GM12878 (cell line): ENCODE results near the gene HMGB1. TPM values are rescaled to one million over a fixed set of nuclear protein-coding genes. Genes with fewer than 3 reads are reported as not detected.

Experiments
- ASH2L ChIP-seq: fragments of 300-600, 200-600 bp; sonication (generic); IDR thresholded peaks from 2 replicates; pipeline ENCODE4 v1.6.1; 2017; ENCODE audit warnings: low read depth, mild to moderate bottlenecking, borderline replicate concordance
- ATF7 ChIP-seq: fragments of 450-650 bp; IDR thresholded peaks from 2 replicates; pipeline ENCODE4 v1.6.1; 2016; ENCODE audit warnings: low read depth, mild to moderate bottlenecking
- BHLHE40 ChIP-seq, 2 experiments: fragments of 450-650 bp in 1 of 2; IDR thresholded peaks; 2 replicates each; pipeline ENCODE4 v1.6.1; 2011 to 2017; ENCODE audit warnings: low read depth in 2 of 2, borderline replicate concordance in 1 of 2, improper control_type of control experiment in 1 of 2, low read length in 1 of 2, mild to moderate bottlenecking in 1 of 2
- EGR1 ChIP-seq, 2 experiments: IDR thresholded peaks; 1 replicate in 1 of 2; 2 replicates in 1 of 2; pipeline ENCODE4 v1.6.1; 2011 to 2012; ENCODE audit warnings: low read depth in 2 of 2, low read length in 2 of 2, borderline replicate concordance in 1 of 2, mild to moderate bottlenecking in 1 of 2, moderate library complexity in 1 of 2
- GABPA ChIP-seq: IDR thresholded peaks from 2 replicates; pipeline ENCODE4 v1.6.1; 2014; ENCODE audit warnings: antibody characterized with exemption, low read depth, mild to moderate bottlenecking, inconsistent platforms
- LARP7 ChIP-seq: fragments of 450-650 bp; IDR thresholded peaks from 2 replicates; pipeline ENCODE4 v1.6.1; 2017; ENCODE audit warnings: mild to moderate bottlenecking
- MXI1 ChIP-seq: fragments of 150-350 bp; IDR thresholded peaks from 2 replicates; pipeline ENCODE4 v1.6.1; 2011; ENCODE audit warnings: low read depth, mild to moderate bottlenecking, inconsistent platforms, low read length, improper control_type of control experiment
- MYC ChIP-seq: IDR thresholded peaks from 2 replicates; pipeline ENCODE4 v1.6.1; 2011; ENCODE audit warnings: mild to moderate bottlenecking, low read length, moderate library complexity, inconsistent platforms; ENCODE audit not compliant: insufficient read depth, insufficient replicate concordance, insufficient read length, severe bottlenecking
- PML ChIP-seq: IDR thresholded peaks from 2 replicates; pipeline ENCODE4 v1.6.1; 2012; ENCODE audit warnings: low read length, inconsistent platforms
- POLR2A ChIP-seq: IDR thresholded peaks from 2 replicates; pipeline ENCODE4 v1.6.1; 2011; ENCODE audit warnings: low read depth, mild to moderate bottlenecking, low read length
- POLR2AphosphoS2 ChIP-seq: IDR thresholded peaks from 2 replicates; pipeline ENCODE4 v1.6.1; 2011; ENCODE audit warnings: low read depth, mild to moderate bottlenecking, low read length, improper control_type of control experiment, moderate library complexity
- TCF12 ChIP-seq: IDR thresholded peaks from 2 replicates; pipeline ENCODE4 v1.6.1; 2011; ENCODE audit warnings: low read depth, mild to moderate bottlenecking, low read length
- YY1 ChIP-seq: IDR thresholded peaks from 2 replicates; pipeline ENCODE4 v1.6.1; 2011; ENCODE audit warnings: low read depth, mild to moderate bottlenecking, low read length
- ZNF274 ChIP-seq: IDR thresholded peaks from one replicate; pipeline ENCODE4 v1.8.0; 2011; ENCODE audit not compliant: insufficient read length, insufficient read depth
- ZSCAN29 ChIP-seq: fragments of 450-650 bp; IDR thresholded peaks from 2 replicates; pipeline ENCODE4 v1.6.1; 2017; ENCODE audit warnings: mild to moderate bottlenecking, moderate library complexity
- polyA plus RNA-seq, 11 experiments: library from polyadenylated mRNA; depleted of rRNA in 4 of 11; unstranded in 6 of 11; stranded (reverse) in 5 of 11; fragments of >200 nt; fragmentation: Nextera tagmentation in 4 of 11; fragmentation: Illumina TruSeq in 1 of 11; extraction: Ambion mirVana in 4 of 11; extraction: Trizol in 1 of 11; gene quantifications; 1 replicate in 1 of 11; 2 replicates in 10 of 11; pipeline versions ENCODE4 v1.2.1 to v1.2.3, GENCODE V29; 2011 to 2016; ENCODE audit warnings: inconsistent platforms in 2 of 11, missing spikeins in 2 of 11, low read depth in 1 of 11
- total RNA-seq, 4 experiments: library from RNA; depleted of rRNA in 3 of 4; stranded (reverse); fragments of >200 nt in 3 of 4; fragmentation: Illumina TruSeq in 1 of 4; extraction: Trizol in 1 of 4; gene quantifications; 2 replicates each; pipeline versions ENCODE4 v1.2.1 to v1.2.3, GENCODE V29; 2013 to 2021
- TF ChIP-seq, protein P1 (sequence below): IDR thresholded peaks from 2 replicates; pipeline ENCODE4 v1.6.1; 2011; ENCODE audit warnings: low read depth, mild to moderate bottlenecking, low read length, moderate library complexity, borderline replicate concordance; ENCODE audit errors: extremely low read depth
- TF ChIP-seq, protein P2 (sequence below): fragments of 450-650 bp; IDR thresholded peaks from 2 replicates; pipeline ENCODE4 v1.6.1; 2017; ENCODE audit warnings: mild to moderate bottlenecking, moderate library complexity
- TF ChIP-seq, protein P3 (sequence below): fragments of 450-650 bp; conservative IDR thresholded peaks from 2 replicates; pipeline ENCODE4 v1.6.1; 2017; ENCODE audit warnings: mild to moderate bottlenecking, moderate library complexity
- TF ChIP-seq, protein P4 (sequence below): fragments of 450-650 bp; IDR thresholded peaks from 2 replicates; pipeline ENCODE4 v1.6.1; 2017; ENCODE audit warnings: low read depth, mild to moderate bottlenecking, moderate library complexity
- TF ChIP-seq, protein P5 (sequence below): IDR thresholded peaks from 2 replicates; pipeline ENCODE4 v1.6.1; 2012; ENCODE audit warnings: low read length, inconsistent platforms

Gene HMGB1
- total and polyA plus RNA-seq, 10 of the 15 experiments (the other 5 are each of a cell fraction or from before 2014, with no cell fraction given): 365 to 2,529 (median 1,396) TPM

DNA sequence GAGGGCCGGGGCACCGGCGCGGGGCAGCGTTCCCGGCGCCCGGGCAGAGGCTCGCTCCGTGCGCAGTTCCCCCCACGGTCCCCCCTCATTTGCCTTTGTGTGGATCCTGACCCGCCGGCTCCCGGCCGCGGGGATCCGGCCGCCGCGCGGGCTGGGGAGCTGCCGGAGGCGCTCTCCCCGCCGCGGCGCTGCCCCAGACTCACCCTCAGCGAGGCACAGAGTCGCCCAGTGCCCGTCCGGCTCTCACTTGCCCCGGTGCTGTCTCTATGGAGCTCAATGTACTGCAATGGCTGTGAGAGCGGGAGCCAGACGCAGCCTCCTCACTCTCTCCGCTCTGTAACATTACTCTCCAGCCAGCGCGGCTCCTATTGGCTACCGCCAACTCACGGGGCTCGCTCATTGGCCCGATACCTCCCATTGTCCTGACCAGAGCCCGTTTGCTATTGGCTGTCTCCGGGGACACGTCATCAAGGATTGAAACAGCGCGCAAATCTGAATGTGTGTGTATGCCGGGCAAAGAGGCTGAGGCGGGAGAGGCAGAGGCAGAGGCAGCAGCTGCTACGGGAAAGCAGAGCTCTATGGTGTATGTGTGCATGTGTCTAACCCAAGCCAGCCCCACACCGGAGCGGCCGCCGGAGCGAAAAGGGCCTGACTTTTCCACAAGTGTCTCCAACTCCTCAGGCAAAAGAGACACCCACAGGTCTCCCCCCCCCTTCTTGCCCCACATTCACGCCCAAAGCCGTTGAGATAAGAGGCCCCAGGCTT, at the start of gene HMGB1 (continued):
- TF ChIP-seq, protein P1, sequence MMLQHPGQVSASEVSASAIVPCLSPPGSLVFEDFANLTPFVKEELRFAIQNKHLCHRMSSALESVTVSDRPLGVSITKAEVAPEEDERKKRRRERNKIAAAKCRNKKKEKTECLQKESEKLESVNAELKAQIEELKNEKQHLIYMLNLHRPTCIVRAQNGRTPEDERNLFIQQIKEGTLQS: no peak
- TF ChIP-seq, protein P2, sequence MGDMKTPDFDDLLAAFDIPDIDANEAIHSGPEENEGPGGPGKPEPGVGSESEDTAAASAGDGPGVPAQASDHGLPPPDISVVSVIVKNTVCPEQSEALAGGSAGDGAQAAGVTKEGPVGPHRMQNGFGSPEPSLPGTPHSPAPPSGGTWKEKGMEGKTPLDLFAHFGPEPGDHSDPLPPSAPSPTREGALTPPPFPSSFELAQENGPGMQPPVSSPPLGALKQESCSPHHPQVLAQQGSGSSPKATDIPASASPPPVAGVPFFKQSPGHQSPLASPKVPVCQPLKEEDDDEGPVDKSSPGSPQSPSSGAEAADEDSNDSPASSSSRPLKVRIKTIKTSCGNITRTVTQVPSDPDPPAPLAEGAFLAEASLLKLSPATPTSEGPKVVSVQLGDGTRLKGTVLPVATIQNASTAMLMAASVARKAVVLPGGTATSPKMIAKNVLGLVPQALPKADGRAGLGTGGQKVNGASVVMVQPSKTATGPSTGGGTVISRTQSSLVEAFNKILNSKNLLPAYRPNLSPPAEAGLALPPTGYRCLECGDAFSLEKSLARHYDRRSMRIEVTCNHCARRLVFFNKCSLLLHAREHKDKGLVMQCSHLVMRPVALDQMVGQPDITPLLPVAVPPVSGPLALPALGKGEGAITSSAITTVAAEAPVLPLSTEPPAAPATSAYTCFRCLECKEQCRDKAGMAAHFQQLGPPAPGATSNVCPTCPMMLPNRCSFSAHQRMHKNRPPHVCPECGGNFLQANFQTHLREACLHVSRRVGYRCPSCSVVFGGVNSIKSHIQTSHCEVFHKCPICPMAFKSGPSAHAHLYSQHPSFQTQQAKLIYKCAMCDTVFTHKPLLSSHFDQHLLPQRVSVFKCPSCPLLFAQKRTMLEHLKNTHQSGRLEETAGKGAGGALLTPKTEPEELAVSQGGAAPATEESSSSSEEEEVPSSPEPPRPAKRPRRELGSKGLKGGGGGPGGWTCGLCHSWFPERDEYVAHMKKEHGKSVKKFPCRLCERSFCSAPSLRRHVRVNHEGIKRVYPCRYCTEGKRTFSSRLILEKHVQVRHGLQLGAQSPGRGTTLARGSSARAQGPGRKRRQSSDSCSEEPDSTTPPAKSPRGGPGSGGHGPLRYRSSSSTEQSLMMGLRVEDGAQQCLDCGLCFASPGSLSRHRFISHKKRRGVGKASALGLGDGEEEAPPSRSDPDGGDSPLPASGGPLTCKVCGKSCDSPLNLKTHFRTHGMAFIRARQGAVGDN: peak; percentile 51
- TF ChIP-seq ATF7 (peak; percentile 74), YY1 (peak; percentile 87), GABPA (no peak), MYC (no peak), TCF12 (0 out of 2 replicates have a peak, but pooled peaks have one; percentile 54), POLR2AphosphoS2 (peak; percentile 78), MXI1 (peak; percentile 98), ASH2L (peak; percentile 83; the same call in 1 of the 2 replicates), EGR1 (IDR thresholded peaks at IDR 0.05; ENCODE audit: borderline replicate concordance in 1 of 2, low read depth in 2 of 2, low read length in 2 of 2) (no peak), BHLHE40 (IDR thresholded peaks at IDR 0.05; ENCODE audit: borderline replicate concordance in 1 of 2, low read depth in 2 of 2, low read length in 1 of 2) (peak in 1 of 2 experiments; percentile 10; a peak in 1 of 4 replicates), PML (peak; percentile 83; the same call in 1 of the 2 replicates), ZSCAN29 (no peak), POLR2A (peak; percentile 96), LARP7 (peak; percentile 90), ZNF274 (no peak)
- TF ChIP-seq, protein P3, sequence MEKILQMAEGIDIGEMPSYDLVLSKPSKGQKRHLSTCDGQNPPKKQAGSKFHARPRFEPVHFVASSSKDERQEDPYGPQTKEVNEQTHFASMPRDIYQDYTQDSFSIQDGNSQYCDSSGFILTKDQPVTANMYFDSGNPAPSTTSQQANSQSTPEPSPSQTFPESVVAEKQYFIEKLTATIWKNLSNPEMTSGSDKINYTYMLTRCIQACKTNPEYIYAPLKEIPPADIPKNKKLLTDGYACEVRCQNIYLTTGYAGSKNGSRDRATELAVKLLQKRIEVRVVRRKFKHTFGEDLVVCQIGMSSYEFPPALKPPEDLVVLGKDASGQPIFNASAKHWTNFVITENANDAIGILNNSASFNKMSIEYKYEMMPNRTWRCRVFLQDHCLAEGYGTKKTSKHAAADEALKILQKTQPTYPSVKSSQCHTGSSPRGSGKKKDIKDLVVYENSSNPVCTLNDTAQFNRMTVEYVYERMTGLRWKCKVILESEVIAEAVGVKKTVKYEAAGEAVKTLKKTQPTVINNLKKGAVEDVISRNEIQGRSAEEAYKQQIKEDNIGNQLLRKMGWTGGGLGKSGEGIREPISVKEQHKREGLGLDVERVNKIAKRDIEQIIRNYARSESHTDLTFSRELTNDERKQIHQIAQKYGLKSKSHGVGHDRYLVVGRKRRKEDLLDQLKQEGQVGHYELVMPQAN: peak; percentile 99
- TF ChIP-seq, protein P4, sequence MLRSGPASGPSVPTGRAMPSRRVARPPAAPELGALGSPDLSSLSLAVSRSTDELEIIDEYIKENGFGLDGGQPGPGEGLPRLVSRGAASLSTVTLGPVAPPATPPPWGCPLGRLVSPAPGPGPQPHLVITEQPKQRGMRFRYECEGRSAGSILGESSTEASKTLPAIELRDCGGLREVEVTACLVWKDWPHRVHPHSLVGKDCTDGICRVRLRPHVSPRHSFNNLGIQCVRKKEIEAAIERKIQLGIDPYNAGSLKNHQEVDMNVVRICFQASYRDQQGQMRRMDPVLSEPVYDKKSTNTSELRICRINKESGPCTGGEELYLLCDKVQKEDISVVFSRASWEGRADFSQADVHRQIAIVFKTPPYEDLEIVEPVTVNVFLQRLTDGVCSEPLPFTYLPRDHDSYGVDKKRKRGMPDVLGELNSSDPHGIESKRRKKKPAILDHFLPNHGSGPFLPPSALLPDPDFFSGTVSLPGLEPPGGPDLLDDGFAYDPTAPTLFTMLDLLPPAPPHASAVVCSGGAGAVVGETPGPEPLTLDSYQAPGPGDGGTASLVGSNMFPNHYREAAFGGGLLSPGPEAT: peak; percentile 57; the same call in 1 of the 2 replicates
- TF ChIP-seq, protein P5, sequence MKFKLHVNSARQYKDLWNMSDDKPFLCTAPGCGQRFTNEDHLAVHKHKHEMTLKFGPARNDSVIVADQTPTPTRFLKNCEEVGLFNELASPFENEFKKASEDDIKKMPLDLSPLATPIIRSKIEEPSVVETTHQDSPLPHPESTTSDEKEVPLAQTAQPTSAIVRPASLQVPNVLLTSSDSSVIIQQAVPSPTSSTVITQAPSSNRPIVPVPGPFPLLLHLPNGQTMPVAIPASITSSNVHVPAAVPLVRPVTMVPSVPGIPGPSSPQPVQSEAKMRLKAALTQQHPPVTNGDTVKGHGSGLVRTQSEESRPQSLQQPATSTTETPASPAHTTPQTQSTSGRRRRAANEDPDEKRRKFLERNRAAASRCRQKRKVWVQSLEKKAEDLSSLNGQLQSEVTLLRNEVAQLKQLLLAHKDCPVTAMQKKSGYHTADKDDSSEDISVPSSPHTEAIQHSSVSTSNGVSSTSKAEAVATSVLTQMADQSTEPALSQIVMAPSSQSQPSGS: no peak
